Mucosa of rectum (tissue), 2 donors: ENCODE data around the gene RBP5.
A peak's percentile ranks its signal among the peaks of the same experiment; 100 is the strongest.
"Not testable (repeated sequence)": the region's sequence is repeated elsewhere in the genome, so short reads cannot be mapped to it uniquely, and the experiment has no call there.

ENCODE experiments used
- H3K27ac ChIP-seq, 2 donors: one replicate each; pipeline ENCODE4 v1.7.0; 2013; ENCODE audit warnings: inconsistent platforms in 2 of 2, low read depth in 2 of 2, low read length in 2 of 2
- H3K27me3 ChIP-seq, 2 donors: one replicate each; pipeline ENCODE4 v1.7.0; 2013; ENCODE audit warnings: low read length in 2 of 2; ENCODE audit not compliant: control insufficient read depth in 2 of 2, insufficient read depth in 2 of 2
- H3K36me3 ChIP-seq, 2 donors: one replicate each; pipeline ENCODE4 v1.7.0; 2013; ENCODE audit warnings: low read length in 2 of 2; ENCODE audit not compliant: control insufficient read depth in 2 of 2, insufficient read depth in 2 of 2
- H3K4me1 ChIP-seq, 2 donors: one replicate each; pipeline ENCODE4 v1.7.0; 2013; ENCODE audit warnings: low read length in 2 of 2, mild to moderate bottlenecking in 1 of 2; ENCODE audit not compliant: control insufficient read depth in 2 of 2, insufficient read depth in 2 of 2
- H3K4me3 ChIP-seq, 2 donors: one replicate each; pipeline ENCODE4 v1.7.0; 2013; ENCODE audit warnings: low read length in 2 of 2
- H3K9ac ChIP-seq, 2 donors: one replicate each; pipeline ENCODE4 v1.7.0; 2013; ENCODE audit warnings: low read length in 2 of 2, low read depth in 1 of 2, mild to moderate bottlenecking in 1 of 2
- H3K9me3 ChIP-seq, 2 donors: one replicate each; pipeline ENCODE4 v1.7.0; 2013; ENCODE audit warnings: low read length in 2 of 2; ENCODE audit not compliant: control insufficient read depth in 2 of 2
- donor health status: healthy.
- donor health status: Normal muscosa, but diverticular disease.

Gene RBP5

GRCh38 chr12:7114008-7114407 is 14.7 kb downstream of the RBP5 start:
- H3K4me3 ChIP-seq = no peak overlapping the region
- no peak overlapping the region for H3K9ac ChIP-seq
- H3K27me3 ChIP-seq = no peaks in the 10 kb centered on the region
- H3K27ac ChIP-seq = no peak overlapping the region
- H3K4me1 ChIP-seq = peaks cover 6% of the 10 kb centered on the region in 2 donors
- no peaks in the 10 kb centered on the region for H3K9me3 ChIP-seq
- H3K36me3 ChIP-seq = peaks cover 0 to 4% of the 10 kb centered on the region in 2 donors

- Histone ChIP-seq H3K36me3 (peaks cover 0 to 4% of the 10 kb centered on the region in 2 donors), H3K4me1 (peaks cover 6 to 8% of the 10 kb centered on the region in 2 donors), H3K9ac (no peak overlapping the region), H3K27me3 (no peaks in the 10 kb centered on the region), H3K9me3 (no peaks in the 10 kb centered on the region), H3K4me3 (no peak overlapping the region), H3K27ac (no peak overlapping the region)
Measured at GRCh38 chr12:7113389-7113871, 15.3 kb downstream of the RBP5 start.

GRCh38 chr12:7112041-7112440 is 16.6 kb downstream of the RBP5 start:
- peaks cover 9 to 10% of the 10 kb centered on the region in 2 donors for H3K4me1 ChIP-seq
- no peak overlapping the region for H3K9ac ChIP-seq
- no peaks in the 10 kb centered on the region for H3K9me3 ChIP-seq
- no peaks in the 10 kb centered on the region for H3K27me3 ChIP-seq
- H3K36me3 ChIP-seq = peaks cover 0 to 4% of the 10 kb centered on the region in 2 donors
- H3K4me3 ChIP-seq = no peak overlapping the region
- H3K27ac ChIP-seq = no peak overlapping the region

GRCh38 chr12:7110661-7111060 is 18.0 kb downstream of the RBP5 start:
- Histone ChIP-seq H3K36me3 (peaks cover 0 to 3% of the 10 kb centered on the region in 2 donors), H3K27ac (no peak overlapping the region), H3K27me3 (no peaks in the 10 kb centered on the region), H3K9ac (no peak overlapping the region), H3K4me3 (no peak overlapping the region), H3K4me1 (peaks cover 9 to 10% of the 10 kb centered on the region in 2 donors), H3K9me3 (no peaks in the 10 kb centered on the region)

- Histone ChIP-seq H3K36me3 (peaks cover 0 to 3% of the 10 kb centered on the region in 2 donors), H3K9me3 (no peaks in the 10 kb centered on the region), H3K9ac (peak overlapping the region; percentile 75 to 82), H3K4me3 (peak overlapping the region; percentile 91 to 95), H3K27ac (peak overlapping the region in 1 of 2 donors; percentile 98), H3K27me3 (no peaks in the 10 kb centered on the region), H3K4me1 (peaks cover 9 to 10% of the 10 kb centered on the region in 2 donors)
Measured at GRCh38 chr12:7109572-7109920, 19.1 kb downstream of the RBP5 start.

- Histone ChIP-seq H3K36me3 (peaks cover 0 to 3% of the 10 kb centered on the region in 2 donors), H3K9ac (peak within 1 kb of the TSS; percentile 82 to 97), H3K4me3 (peak within 1 kb of the TSS; percentile 91 to 95), H3K27me3 (no peaks in the 10 kb centered on the region), H3K9me3 (no peaks in the 10 kb centered on the region), H3K27ac (peak within 1 kb of the TSS; percentile 95 to 98), H3K4me1 (peaks cover 9 to 10% of the 10 kb centered on the region in 2 donors)
Measured at GRCh38 chr12:7108796-7109571, 19.7 kb downstream of the RBP5 start, which contains the start of gene C1RL. Gene C1RL, minus strand, starts transcription at chr12:7109214. Its CDS starts 34 bp downstream, at chr12:7109180.

GRCh38 chr12:7108003-7108795 is 20.5 kb downstream of the RBP5 start:
- peaks cover 9 to 10% of the 10 kb centered on the region in 2 donors for H3K4me1 ChIP-seq
- peak overlapping the region; percentile 82 to 97 for H3K9ac ChIP-seq
- H3K4me3 ChIP-seq = peak overlapping the region; percentile 91 to 95
- H3K9me3 ChIP-seq = no peaks in the 10 kb centered on the region
- no peaks in the 10 kb centered on the region for H3K27me3 ChIP-seq
- H3K36me3 ChIP-seq = peaks cover 0 to 3% of the 10 kb centered on the region in 2 donors
- peak overlapping the region; percentile 95 to 98 for H3K27ac ChIP-seq

- H3K9me3 ChIP-seq = no peaks in the 10 kb centered on the region
- peak overlapping the region; percentile 91 to 95 for H3K4me3 ChIP-seq
- H3K27me3 ChIP-seq = no peaks in the 10 kb centered on the region
- peaks cover 9 to 10% of the 10 kb centered on the region in 2 donors for H3K4me1 ChIP-seq
- peak overlapping the region; percentile 95 to 98 for H3K27ac ChIP-seq
- peak overlapping the region; percentile 82 to 97 for H3K9ac ChIP-seq
- H3K36me3 ChIP-seq = peaks cover 0 to 3% of the 10 kb centered on the region in 2 donors
Measured at GRCh38 chr12:7107636-7108002, 21.1 kb downstream of the RBP5 start.

GRCh38 chr12:7107181-7107580 is 21.5 kb downstream of the RBP5 start:
- not testable (repeated sequence) for H3K9ac ChIP-seq, H3K9me3 ChIP-seq, H3K36me3 ChIP-seq, H3K27ac ChIP-seq, H3K4me3 ChIP-seq, H3K27me3 ChIP-seq
- H3K4me1 ChIP-seq = peaks cover 9 to 10% of the 10 kb centered on the region in 2 donors

- Histone ChIP-seq H3K4me1 (peaks cover 9 to 10% of the 10 kb centered on the region in 2 donors), H3K4me3 (no peak overlapping the region), H3K27me3 (no peaks in the 10 kb centered on the region), H3K36me3 (peaks cover 5 to 12% of the 10 kb centered on the region in 2 donors), H3K9ac (no peak overlapping the region), H3K27ac (no peak overlapping the region), H3K9me3 (no peaks in the 10 kb centered on the region)
Measured at GRCh38 chr12:7106082-7106481, 22.6 kb downstream of the RBP5 start.
